Astrocyte of the spinal cord (primary cell): Measurements from ENCODE around the gene EXD3.

Experiments used
- DNase-seq: peaks from one replicate; pipeline ENCODE4 v3.0.0; 2011; ENCODE audit warnings: low read depth, low spot score
- H3K4me3 ChIP-seq: 2 replicates; pipeline ENCODE4 v1.5.1; 2011; ENCODE audit warnings: low read depth, mild to moderate bottlenecking, low read length, moderate library complexity
- CTCF ChIP-seq: IDR thresholded peaks from 2 replicates; pipeline ENCODE4 v1.5.1; 2012; ENCODE audit warnings: low read depth, mild to moderate bottlenecking, low read length, inconsistent platforms
- in situ Hi-C: cut with HindIII; loops from 2 replicates; pipeline ENCODE4 v1.10.0; 2017; ENCODE audit warnings: low sequenced_read_pairs

Gene EXD3

GRCh38 chr9:137277329-137278041 lies 145.5 kb downstream of the EXD3 start, which contains the start of gene TOR4A:
TOR4A (plus strand) TSS chr9:137277726; CDS start chr9:137278690, 964 bp downstream.
- peak within 1 kb of the TSS; percentile 65 for H3K4me3 ChIP-seq
- in situ Hi-C loops: no loop called here
- DNase-seq: peak; percentile 89
- TF ChIP-seq CTCF: peak; percentile 49

- peak; percentile 53 for DNase-seq
- TF ChIP-seq CTCF: no peak
- peak overlapping the region; percentile 65 for H3K4me3 ChIP-seq
- in situ Hi-C loops: no loop called here
These were observed 146.3 kb downstream of the EXD3 start for GRCh38 chr9:137276473-137277328.

GRCh38 chr9:137275588-137276472 lies 147.1 kb downstream of the EXD3 start:
- no peak for DNase-seq
- in situ Hi-C loops: no loop called here
- no peak for TF ChIP-seq CTCF
- H3K4me3 ChIP-seq: no peak overlapping the region

GRCh38 chr9:137275203-137275587 lies 147.8 kb downstream of the EXD3 start:
- no peak overlapping the region for H3K4me3 ChIP-seq
- TF ChIP-seq CTCF: no peak
- DNase-seq: no peak
- in situ Hi-C loops: no loop called here

- H3K4me3 ChIP-seq: no peak overlapping the region
- no peak for DNase-seq
- in situ Hi-C loops: no loop called here
- TF ChIP-seq CTCF: no peak
These were observed 149.2 kb downstream of the EXD3 start for GRCh38 chr9:137273611-137274320.
